GM23338 (cell line): ENCODE results near the gene RPTOR. TPM values are rescaled to one million over a fixed set of nuclear protein-coding genes. Genes with fewer than 3 reads are reported as not detected.

Experiments used
- ATAC-seq: fragments of 200-7000 bp; cut with Tn5 transposase; 3 replicates; pipeline ENCODE4 v1.9.1; 2020
- DNase-seq: peaks from one replicate; pipeline ENCODE4 v3.0.0-alpha.2; 2015; ENCODE audit warnings: low spot score
- H2AFZ ChIP-seq: fragments of 200-600 bp; sonication (generic); 2 replicates; pipeline ENCODE4 v1.8.0; 2016; ENCODE audit warnings: antibody characterized with exemption, mild to moderate bottlenecking, moderate library complexity
- H3F3A ChIP-seq: fragments of 200-600 bp; sonication (generic); replicated peaks from 2 replicates; pipeline ENCODE4 v1.8.0; 2017; ENCODE audit warnings: antibody characterized with exemption, mixed run types, low read depth
- H3K27ac ChIP-seq: fragments of 200-600 bp; sonication (generic); 2 replicates; pipeline ENCODE4 v1.6.1; 2016; ENCODE audit warnings: low read depth
- H3K27me3 ChIP-seq: fragments of 200-600 bp; sonication (generic); 2 replicates; pipeline ENCODE4 v1.8.0; 2016; ENCODE audit warnings: mild to moderate bottlenecking, mixed run types, moderate library complexity; ENCODE audit not compliant: insufficient read depth
- H3K36me3 ChIP-seq: fragments of 200-600 bp; sonication (generic); 2 replicates; pipeline ENCODE4 v1.8.0; 2016; ENCODE audit warnings: mild to moderate bottlenecking; ENCODE audit not compliant: insufficient read depth
- H3K4me1 ChIP-seq: fragments of 200-600 bp; sonication (generic); 2 replicates; pipeline ENCODE4 v1.8.0; 2016; ENCODE audit warnings: mild to moderate bottlenecking, moderate library complexity; ENCODE audit not compliant: insufficient read depth
- H3K4me2 ChIP-seq: fragments of 200-600 bp; sonication (generic); 2 replicates; pipeline ENCODE4 v1.7.1; 2017; ENCODE audit warnings: mixed run types
- H3K4me3 ChIP-seq: fragments of 200-600 bp; sonication (generic); 2 replicates; pipeline ENCODE4 v1.6.1; 2016; ENCODE audit warnings: mixed run types
- H3K79me2 ChIP-seq: fragments of 200-600 bp; sonication (generic); replicated peaks from 2 replicates; pipeline ENCODE4 v1.8.0; 2017; ENCODE audit warnings: mild to moderate bottlenecking; ENCODE audit not compliant: insufficient read depth
- H3K9me2 ChIP-seq: fragments of 200-600 bp; sonication (generic); 2 replicates; pipeline ENCODE4 v1.8.0; 2017; ENCODE audit not compliant: insufficient read depth
- H4K20me1 ChIP-seq: fragments of 200-600 bp; sonication (generic); replicated peaks from 2 replicates; pipeline ENCODE4 v1.8.0; 2017; ENCODE audit warnings: mild to moderate bottlenecking; ENCODE audit not compliant: insufficient read depth
- H3K27ac Mint-ChIP-seq: 2 replicates; pipeline ENCODE4 v1.8.0; 2020; ENCODE audit warnings: inconsistent platforms, mild to moderate bottlenecking, moderate library complexity, mixed read lengths
- H3K27me3 Mint-ChIP-seq: 3 replicates; pipeline ENCODE4 v1.8.0; 2022; ENCODE audit warnings: low read depth, mild to moderate bottlenecking, moderate library complexity, mixed read lengths, inconsistent platforms; ENCODE audit not compliant: insufficient read depth, poor library complexity
- H3K36me3 Mint-ChIP-seq: 3 replicates; pipeline ENCODE4 v1.8.0; 2021; ENCODE audit warnings: low read depth, mild to moderate bottlenecking, inconsistent platforms, moderate library complexity, mixed read lengths
- H3K4me1 Mint-ChIP-seq: 3 replicates; pipeline ENCODE4 v1.8.0; 2020; ENCODE audit warnings: mild to moderate bottlenecking, inconsistent platforms, mixed read lengths
- H3K4me3 Mint-ChIP-seq: 3 replicates; pipeline ENCODE4 v1.8.0; 2021; ENCODE audit warnings: moderate library complexity, mild to moderate bottlenecking, inconsistent platforms, mixed read lengths
- H3K9me3 Mint-ChIP-seq: 3 replicates; pipeline ENCODE4 v1.8.0; 2020; ENCODE audit warnings: moderate library complexity, mild to moderate bottlenecking, inconsistent platforms, mixed read lengths
- CREB1 ChIP-seq: fragments of 250-450 bp; sonication (Bioruptor Pico); IDR thresholded peaks from 2 replicates; pipeline ENCODE4 v1.5.0; 2020; ENCODE audit warnings: low read depth, mild to moderate bottlenecking, moderate library complexity
- EZH2 ChIP-seq: fragments of 200-600 bp; sonication (generic); IDR thresholded peaks from one replicate; pipeline ENCODE4 v1.8.0; 2017; ENCODE audit warnings: antibody characterized with exemption, mild to moderate bottlenecking, low read depth; ENCODE audit not compliant: unreplicated experiment
- EZH2phosphoT487 ChIP-seq: fragments of 200-600 bp; sonication (generic); IDR thresholded peaks from one replicate; pipeline ENCODE4 v1.8.1; 2018; ENCODE audit warnings: antibody characterized with exemption; ENCODE audit not compliant: unreplicated experiment
- JUNB ChIP-seq: IDR thresholded peaks from one replicate; pipeline ENCODE4 v1.6.1; 2016; ENCODE audit warnings: antibody characterized with exemption; ENCODE audit not compliant: unreplicated experiment
- NANOG ChIP-seq: IDR thresholded peaks from 2 replicates; pipeline ENCODE4 v1.6.1; 2016; ENCODE audit warnings: antibody characterized with exemption, borderline replicate concordance
- POLR2AphosphoS5 ChIP-seq: IDR thresholded peaks from 2 replicates; pipeline ENCODE4 v1.6.1; 2016; ENCODE audit warnings: antibody characterized with exemption, low read depth
- REST ChIP-seq: IDR thresholded peaks from one replicate; pipeline ENCODE4 v1.6.1; 2018; ENCODE audit warnings: antibody characterized with exemption; ENCODE audit not compliant: unreplicated experiment
- STAT1 ChIP-seq: IDR thresholded peaks from one replicate; pipeline ENCODE4 v1.6.1; 2016; ENCODE audit warnings: antibody characterized with exemption; ENCODE audit not compliant: unreplicated experiment
- ZNF114 ChIP-seq: fragments of 250-450 bp; sonication (Bioruptor Pico); IDR thresholded peaks from 2 replicates; pipeline ENCODE4 v1.5.0; 2020; ENCODE audit warnings: mild to moderate bottlenecking, moderate library complexity
- ZNF331 ChIP-seq: fragments of 250-450 bp; sonication (Bioruptor Pico); IDR thresholded peaks from 2 replicates; pipeline ENCODE4 v1.5.0; 2020; ENCODE audit warnings: low read depth, mild to moderate bottlenecking, moderate library complexity
- polyA plus RNA-seq: library from polyadenylated mRNA; unstranded; fragments of >200 nt; fragmentation: Nextera tagmentation; extraction: Ambion mirVana; gene quantifications from 2 replicates; pipeline ENCODE4 v1.2.1, GENCODE V29; 2016
- total RNA-seq: library from RNA; depleted of rRNA; stranded (reverse); fragments of >200 nt; shearing (Covaris generic); gene quantifications from 2 replicates; pipeline ENCODE4 v1.2.3, GENCODE V29; 2014
- TF ChIP-seq, protein P1 (sequence below): IDR thresholded peaks from 2 replicates; pipeline ENCODE4 v1.6.1; 2016; ENCODE audit warnings: antibody characterized with exemption
- TF ChIP-seq, protein P2 (sequence below), 2 experiments: fragments of 200-600 bp in 1 of 2; sonication (generic) in 1 of 2; conservative IDR thresholded peaks; 2 replicates each; pipeline versions ENCODE4 v1.5.1 to v1.6.1; 2016 to 2017; ENCODE audit warnings: antibody characterized with exemption in 2 of 2, low read depth in 2 of 2, mild to moderate bottlenecking in 2 of 2, moderate library complexity in 1 of 2
- TF ChIP-seq, protein P3 (sequence below): fragments of 250-450 bp; sonication (Bioruptor Pico); IDR thresholded peaks from 2 replicates; pipeline ENCODE4 v1.5.0; 2020; ENCODE audit warnings: mild to moderate bottlenecking, moderate library complexity

RPTOR gene
- total and polyA plus RNA-seq, 2 experiments from 2014 or later = 9.5 to 38.0 TPM

DNA sequence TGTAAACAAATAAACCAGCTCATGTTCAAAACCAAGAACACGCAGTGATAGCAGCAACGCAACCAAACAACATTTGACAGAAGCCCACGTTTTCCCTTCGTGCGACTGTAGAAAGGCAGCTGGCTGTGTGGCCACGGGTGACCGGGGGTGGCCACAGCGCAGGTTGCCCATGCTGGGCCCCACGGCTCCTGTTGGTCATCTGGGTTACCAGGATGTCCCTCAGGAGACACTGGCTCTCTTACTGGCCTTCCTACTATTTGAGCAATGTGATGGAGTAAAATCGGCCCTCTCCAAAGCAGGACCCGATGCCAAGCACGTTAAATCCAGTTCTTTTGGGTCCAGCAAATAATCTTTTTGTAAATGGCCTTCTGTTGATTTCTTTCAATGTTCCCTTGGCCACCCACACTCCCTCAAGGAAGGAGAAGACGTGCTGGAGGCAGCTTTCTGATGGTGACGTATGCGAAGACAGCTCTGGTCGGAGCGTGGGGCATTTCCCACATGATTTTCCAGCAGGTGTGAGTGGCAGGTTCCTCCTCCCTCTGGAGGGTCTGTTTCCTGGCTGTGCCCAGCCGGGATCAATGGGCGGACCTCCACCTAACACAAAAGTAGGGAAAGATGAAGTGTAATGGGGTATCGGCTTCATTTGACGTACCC, 303.9 kb downstream of the RPTOR start:
- Mint-ChIP-seq H3K36me3 (peaks cover 12% of the 10 kb centered on the region), H3K4me3 (no peak overlapping the region), H3K27me3 (peaks cover 9% of the 10 kb centered on the region), H3K27ac (no peak overlapping the region), H3K9me3 (no peaks in the 10 kb centered on the region), H3K4me1 (peaks cover 42% of the 10 kb centered on the region)
- Histone ChIP-seq H3K27ac (no peak overlapping the region), H3K79me2 (no peaks in the 10 kb centered on the region), H3K4me1 (no peaks in the 10 kb centered on the region), H4K20me1 (no peaks in the 10 kb centered on the region), H3K9me2 (no peaks in the 10 kb centered on the region), H2AFZ (no peak overlapping the region), H3K4me3 (no peak overlapping the region), H3F3A (no peaks in the 10 kb centered on the region), H3K4me2 (no peak overlapping the region), H3K27me3 (no peaks in the 10 kb centered on the region), H3K36me3 (no peaks in the 10 kb centered on the region)
- no peak for ATAC-seq
- TF ChIP-seq CREB1 (CRISPR knock-in tag) (no peak), NANOG (no peak), EZH2phosphoT487 (no peak), ZNF114 (CRISPR knock-in tag) (no peak), POLR2AphosphoS5 (no peak), EZH2 (no peak), REST (no peak), JUNB (no peak), ZNF331 (CRISPR knock-in tag) (no peak), STAT1 (no peak)
- TF ChIP-seq, protein P1, sequence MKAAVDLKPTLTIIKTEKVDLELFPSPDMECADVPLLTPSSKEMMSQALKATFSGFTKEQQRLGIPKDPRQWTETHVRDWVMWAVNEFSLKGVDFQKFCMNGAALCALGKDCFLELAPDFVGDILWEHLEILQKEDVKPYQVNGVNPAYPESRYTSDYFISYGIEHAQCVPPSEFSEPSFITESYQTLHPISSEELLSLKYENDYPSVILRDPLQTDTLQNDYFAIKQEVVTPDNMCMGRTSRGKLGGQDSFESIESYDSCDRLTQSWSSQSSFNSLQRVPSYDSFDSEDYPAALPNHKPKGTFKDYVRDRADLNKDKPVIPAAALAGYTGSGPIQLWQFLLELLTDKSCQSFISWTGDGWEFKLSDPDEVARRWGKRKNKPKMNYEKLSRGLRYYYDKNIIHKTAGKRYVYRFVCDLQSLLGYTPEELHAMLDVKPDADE = no peak
- TF ChIP-seq, protein P2, sequence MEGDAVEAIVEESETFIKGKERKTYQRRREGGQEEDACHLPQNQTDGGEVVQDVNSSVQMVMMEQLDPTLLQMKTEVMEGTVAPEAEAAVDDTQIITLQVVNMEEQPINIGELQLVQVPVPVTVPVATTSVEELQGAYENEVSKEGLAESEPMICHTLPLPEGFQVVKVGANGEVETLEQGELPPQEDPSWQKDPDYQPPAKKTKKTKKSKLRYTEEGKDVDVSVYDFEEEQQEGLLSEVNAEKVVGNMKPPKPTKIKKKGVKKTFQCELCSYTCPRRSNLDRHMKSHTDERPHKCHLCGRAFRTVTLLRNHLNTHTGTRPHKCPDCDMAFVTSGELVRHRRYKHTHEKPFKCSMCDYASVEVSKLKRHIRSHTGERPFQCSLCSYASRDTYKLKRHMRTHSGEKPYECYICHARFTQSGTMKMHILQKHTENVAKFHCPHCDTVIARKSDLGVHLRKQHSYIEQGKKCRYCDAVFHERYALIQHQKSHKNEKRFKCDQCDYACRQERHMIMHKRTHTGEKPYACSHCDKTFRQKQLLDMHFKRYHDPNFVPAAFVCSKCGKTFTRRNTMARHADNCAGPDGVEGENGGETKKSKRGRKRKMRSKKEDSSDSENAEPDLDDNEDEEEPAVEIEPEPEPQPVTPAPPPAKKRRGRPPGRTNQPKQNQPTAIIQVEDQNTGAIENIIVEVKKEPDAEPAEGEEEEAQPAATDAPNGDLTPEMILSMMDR (conservative IDR thresholded peaks at IDR 0.05; ENCODE audit: low read depth in 2 of 2) = no peak
- TF ChIP-seq, protein P3, sequence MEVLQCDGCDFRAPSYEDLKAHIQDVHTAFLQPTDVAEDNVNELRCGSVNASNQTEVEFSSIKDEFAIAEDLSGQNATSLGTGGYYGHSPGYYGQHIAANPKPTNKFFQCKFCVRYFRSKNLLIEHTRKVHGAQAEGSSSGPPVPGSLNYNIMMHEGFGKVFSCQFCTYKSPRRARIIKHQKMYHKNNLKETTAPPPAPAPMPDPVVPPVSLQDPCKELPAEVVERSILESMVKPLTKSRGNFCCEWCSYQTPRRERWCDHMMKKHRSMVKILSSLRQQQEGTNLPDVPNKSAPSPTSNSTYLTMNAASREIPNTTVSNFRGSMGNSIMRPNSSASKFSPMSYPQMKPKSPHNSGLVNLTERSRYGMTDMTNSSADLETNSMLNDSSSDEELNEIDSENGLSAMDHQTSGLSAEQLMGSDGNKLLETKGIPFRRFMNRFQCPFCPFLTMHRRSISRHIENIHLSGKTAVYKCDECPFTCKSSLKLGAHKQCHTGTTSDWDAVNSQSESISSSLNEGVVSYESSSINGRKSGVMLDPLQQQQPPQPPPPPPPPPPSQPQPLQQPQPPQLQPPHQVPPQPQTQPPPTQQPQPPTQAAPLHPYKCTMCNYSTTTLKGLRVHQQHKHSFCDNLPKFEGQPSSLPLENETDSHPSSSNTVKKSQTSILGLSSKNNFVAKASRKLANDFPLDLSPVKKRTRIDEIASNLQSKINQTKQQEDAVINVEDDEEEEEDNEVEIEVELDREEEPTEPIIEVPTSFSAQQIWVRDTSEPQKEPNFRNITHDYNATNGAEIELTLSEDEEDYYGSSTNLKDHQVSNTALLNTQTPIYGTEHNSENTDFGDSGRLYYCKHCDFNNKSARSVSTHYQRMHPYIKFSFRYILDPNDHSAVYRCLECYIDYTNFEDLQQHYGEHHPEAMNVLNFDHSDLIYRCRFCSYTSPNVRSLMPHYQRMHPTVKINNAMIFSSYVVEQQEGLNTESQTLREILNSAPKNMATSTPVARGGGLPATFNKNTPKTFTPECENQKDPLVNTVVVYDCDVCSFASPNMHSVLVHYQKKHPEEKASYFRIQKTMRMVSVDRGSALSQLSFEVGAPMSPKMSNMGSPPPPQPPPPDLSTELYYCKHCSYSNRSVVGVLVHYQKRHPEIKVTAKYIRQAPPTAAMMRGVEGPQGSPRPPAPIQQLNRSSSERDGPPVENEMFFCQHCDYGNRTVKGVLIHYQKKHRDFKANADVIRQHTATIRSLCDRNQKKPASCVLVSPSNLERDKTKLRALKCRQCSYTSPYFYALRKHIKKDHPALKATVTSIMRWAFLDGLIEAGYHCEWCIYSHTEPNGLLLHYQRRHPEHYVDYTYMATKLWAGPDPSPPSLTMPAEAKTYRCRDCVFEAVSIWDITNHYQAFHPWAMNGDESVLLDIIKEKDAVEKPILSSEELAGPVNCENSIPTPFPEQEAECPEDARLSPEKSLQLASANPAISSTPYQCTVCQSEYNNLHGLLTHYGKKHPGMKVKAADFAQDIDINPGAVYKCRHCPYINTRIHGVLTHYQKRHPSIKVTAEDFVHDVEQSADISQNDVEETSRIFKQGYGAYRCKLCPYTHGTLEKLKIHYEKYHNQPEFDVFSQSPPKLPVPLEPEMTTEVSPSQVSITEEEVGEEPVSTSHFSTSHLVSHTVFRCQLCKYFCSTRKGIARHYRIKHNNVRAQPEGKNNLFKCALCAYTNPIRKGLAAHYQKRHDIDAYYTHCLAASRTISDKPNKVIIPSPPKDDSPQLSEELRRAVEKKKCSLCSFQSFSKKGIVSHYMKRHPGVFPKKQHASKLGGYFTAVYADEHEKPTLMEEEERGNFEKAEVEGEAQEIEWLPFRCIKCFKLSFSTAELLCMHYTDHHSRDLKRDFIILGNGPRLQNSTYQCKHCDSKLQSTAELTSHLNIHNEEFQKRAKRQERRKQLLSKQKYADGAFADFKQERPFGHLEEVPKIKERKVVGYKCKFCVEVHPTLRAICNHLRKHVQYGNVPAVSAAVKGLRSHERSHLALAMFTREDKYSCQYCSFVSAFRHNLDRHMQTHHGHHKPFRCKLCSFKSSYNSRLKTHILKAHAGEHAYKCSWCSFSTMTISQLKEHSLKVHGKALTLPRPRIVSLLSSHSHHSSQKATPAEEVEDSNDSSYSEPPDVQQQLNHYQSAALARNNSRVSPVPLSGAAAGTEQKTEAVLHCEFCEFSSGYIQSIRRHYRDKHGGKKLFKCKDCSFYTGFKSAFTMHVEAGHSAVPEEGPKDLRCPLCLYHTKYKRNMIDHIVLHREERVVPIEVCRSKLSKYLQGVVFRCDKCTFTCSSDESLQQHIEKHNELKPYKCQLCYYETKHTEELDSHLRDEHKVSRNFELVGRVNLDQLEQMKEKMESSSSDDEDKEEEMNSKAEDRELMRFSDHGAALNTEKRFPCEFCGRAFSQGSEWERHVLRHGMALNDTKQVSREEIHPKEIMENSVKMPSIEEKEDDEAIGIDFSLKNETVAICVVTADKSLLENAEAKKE (CRISPR knock-in tag) = no peak
- DNase-seq = no peak
